Natural killer cell (primary cell): Measurements from ENCODE around the gene KRTAP17-1. TPM values are rescaled to one million over a fixed set of nuclear protein-coding genes. Genes with fewer than 3 reads are reported as not detected.
"Not testable (repeated sequence)": the region's sequence is repeated elsewhere in the genome, so short reads cannot be mapped to it uniquely, and the experiment has no call there.

Experiments used
- ATAC-seq, 3 donors: fragments of 150-1000 bp in 2 of 3; fragments of 200-7000 bp in 1 of 3; cut with Tn5 transposase; 1 replicate in 1 of 3; 2 replicates in 2 of 3; pipeline ENCODE4 v1.10.0; 2021; ENCODE audit warnings: mild to moderate bottlenecking in 2 of 3, moderate library complexity in 2 of 3
- DNase-seq, 2 donors: peaks; one replicate each; pipeline versions ENCODE4 v3.0.0 to v3.0.0-alpha.2; 2013 to 2021; ENCODE audit warnings: mixed read lengths in 1 of 2
- H3K27ac ChIP-seq: one replicate; pipeline ENCODE4 v1.5.1; 2013; ENCODE audit warnings: mild to moderate bottlenecking, low read length
- H3K27me3 ChIP-seq: one replicate; pipeline ENCODE4 v1.6.1; 2013; ENCODE audit warnings: low read length; ENCODE audit not compliant: control insufficient read depth, insufficient read depth
- H3K36me3 ChIP-seq: one replicate; pipeline ENCODE4 v1.6.1; 2013; ENCODE audit warnings: low read length; ENCODE audit not compliant: control insufficient read depth, insufficient read depth
- H3K4me1 ChIP-seq: one replicate; pipeline ENCODE4 v1.6.1; 2013; ENCODE audit warnings: low read length; ENCODE audit not compliant: control insufficient read depth, insufficient read depth
- H3K4me3 ChIP-seq: one replicate; pipeline ENCODE4 v1.5.1; 2013; ENCODE audit warnings: low read length
- H3K9me3 ChIP-seq: one replicate; pipeline ENCODE4 v1.6.1; 2013; ENCODE audit warnings: low read length; ENCODE audit not compliant: control insufficient read depth, insufficient read depth
- H3K27ac Mint-ChIP-seq, 2 donors: one replicate each; pipeline ENCODE4 v1.8.0; 2022; ENCODE audit warnings: mild to moderate bottlenecking in 2 of 2, mixed read lengths in 2 of 2, moderate library complexity in 1 of 2
- H3K27me3 Mint-ChIP-seq, 2 donors: one replicate each; pipeline ENCODE4 v1.8.0; 2022; ENCODE audit warnings: low read depth in 2 of 2, mixed read lengths in 2 of 2
- H3K36me3 Mint-ChIP-seq: one replicate; pipeline ENCODE4 v1.8.0; 2022; ENCODE audit warnings: mixed read lengths
- H3K4me1 Mint-ChIP-seq, 2 donors: one replicate each; pipeline ENCODE4 v1.8.0; 2022; ENCODE audit warnings: mixed read lengths in 2 of 2
- H3K4me3 Mint-ChIP-seq: one replicate; pipeline ENCODE4 v1.8.0; 2022; ENCODE audit warnings: mild to moderate bottlenecking, moderate library complexity, mixed read lengths
- H3K9me3 Mint-ChIP-seq, 2 donors: one replicate each; pipeline ENCODE4 v1.8.0; 2022; ENCODE audit warnings: mixed read lengths in 2 of 2
- WGBS: methylation state at CpG from one replicate; pipeline ENCODE4 v1.1.7; 2013; ENCODE audit warnings: missing lambda C conversion rate; ENCODE audit not compliant: insufficient coverage; 5-methylcytosine and 5-hydroxymethylcytosine counted together
- intact Hi-C: fragments of 100-400 bp; cut with micrococcal nuclease; formaldehyde crosslinking; loops from one replicate; pipeline ENCODE4 v1.14.2; 2022
- total RNA-seq, 4 donors: library from RNA; stranded (reverse); fragments of 120-200 nt in 1 of 4; gene quantifications; one replicate each; pipeline versions ENCODE4 v1.2.3 to v1.2.4, GENCODE V29; 2013 to 2022
- TF ChIP-seq, protein P1 (sequence below): fragments of 200-600 bp; IDR thresholded peaks from one replicate; pipeline ENCODE4 v1.8.0; 2022; ENCODE audit warnings: antibody characterized with exemption

KRTAP17-1 gene
- total RNA-seq, 3 donors from 2014 or later (not counting 1 experiment from before 2014, with no cell fraction given): not detected

DNA sequence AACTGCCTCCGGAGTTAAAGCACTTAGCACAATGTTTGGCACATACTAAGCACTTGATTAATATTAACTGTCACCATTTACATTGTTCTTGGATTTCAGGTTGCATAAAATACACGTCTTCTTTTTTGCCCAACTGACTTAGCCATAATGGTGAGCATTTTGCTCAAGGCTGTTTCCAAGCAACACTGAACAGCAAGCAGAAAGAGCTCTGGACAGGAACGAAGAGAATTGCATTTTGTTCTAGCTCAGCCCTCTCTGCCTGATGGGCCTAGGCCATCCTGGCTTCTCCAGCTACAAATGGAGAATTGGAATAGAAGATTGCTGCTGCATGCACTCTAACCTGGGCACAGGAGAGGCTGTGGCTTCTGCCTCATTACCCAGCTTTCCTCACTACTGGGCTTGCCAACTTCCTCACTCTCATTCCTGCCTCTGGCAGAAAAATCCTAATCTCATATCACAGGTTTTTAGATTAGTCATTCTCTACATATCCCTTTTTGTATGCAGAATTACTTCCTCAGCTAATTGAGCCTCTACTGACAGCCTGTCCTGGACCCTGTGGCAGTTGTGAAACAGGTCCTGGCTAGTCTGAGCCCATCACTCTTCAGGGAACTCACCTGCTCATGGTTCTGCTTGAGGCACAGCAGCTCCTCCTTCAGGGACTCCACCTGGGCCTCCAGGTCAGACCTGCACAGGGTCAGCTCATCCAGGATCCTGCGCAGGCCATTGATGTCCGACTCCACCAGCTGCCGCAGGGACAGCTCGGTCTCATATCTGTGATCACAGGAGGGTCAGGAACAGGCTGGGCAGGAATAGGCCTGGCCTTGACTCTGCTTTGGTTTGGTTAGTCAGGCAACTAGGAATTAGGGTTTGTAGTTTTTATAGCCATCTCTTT lies 32.6 kb upstream of the KRTAP17-1 start:
- no peak for ATAC-seq
- Histone ChIP-seq H3K9me3 (no peaks in the 10 kb centered on the region), H3K4me3 (no peak overlapping the region), H3K4me1 (peaks cover 6% of the 10 kb centered on the region), H3K36me3 (no peaks in the 10 kb centered on the region), H3K27me3 (no peaks in the 10 kb centered on the region), H3K27ac (no peak overlapping the region)
- DNase-seq: no peak
- Mint-ChIP-seq H3K27me3 (peaks cover 10 to 17% of the 10 kb centered on the region in 2 donors), H3K36me3 (peaks cover 4% of the 10 kb centered on the region), H3K4me3 (no peak overlapping the region), H3K9me3 (peaks cover 0 to 3% of the 10 kb centered on the region in 2 donors), H3K4me1 (peaks cover 0 to 3% of the 10 kb centered on the region in 2 donors), H3K27ac (no peak overlapping the region)
- TF ChIP-seq, protein P1, sequence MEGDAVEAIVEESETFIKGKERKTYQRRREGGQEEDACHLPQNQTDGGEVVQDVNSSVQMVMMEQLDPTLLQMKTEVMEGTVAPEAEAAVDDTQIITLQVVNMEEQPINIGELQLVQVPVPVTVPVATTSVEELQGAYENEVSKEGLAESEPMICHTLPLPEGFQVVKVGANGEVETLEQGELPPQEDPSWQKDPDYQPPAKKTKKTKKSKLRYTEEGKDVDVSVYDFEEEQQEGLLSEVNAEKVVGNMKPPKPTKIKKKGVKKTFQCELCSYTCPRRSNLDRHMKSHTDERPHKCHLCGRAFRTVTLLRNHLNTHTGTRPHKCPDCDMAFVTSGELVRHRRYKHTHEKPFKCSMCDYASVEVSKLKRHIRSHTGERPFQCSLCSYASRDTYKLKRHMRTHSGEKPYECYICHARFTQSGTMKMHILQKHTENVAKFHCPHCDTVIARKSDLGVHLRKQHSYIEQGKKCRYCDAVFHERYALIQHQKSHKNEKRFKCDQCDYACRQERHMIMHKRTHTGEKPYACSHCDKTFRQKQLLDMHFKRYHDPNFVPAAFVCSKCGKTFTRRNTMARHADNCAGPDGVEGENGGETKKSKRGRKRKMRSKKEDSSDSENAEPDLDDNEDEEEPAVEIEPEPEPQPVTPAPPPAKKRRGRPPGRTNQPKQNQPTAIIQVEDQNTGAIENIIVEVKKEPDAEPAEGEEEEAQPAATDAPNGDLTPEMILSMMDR: no peak
- intact Hi-C loops: no loop called here
- WGBS: 93% methylated on average over 7 of the region's 7 CpGs

DNA sequence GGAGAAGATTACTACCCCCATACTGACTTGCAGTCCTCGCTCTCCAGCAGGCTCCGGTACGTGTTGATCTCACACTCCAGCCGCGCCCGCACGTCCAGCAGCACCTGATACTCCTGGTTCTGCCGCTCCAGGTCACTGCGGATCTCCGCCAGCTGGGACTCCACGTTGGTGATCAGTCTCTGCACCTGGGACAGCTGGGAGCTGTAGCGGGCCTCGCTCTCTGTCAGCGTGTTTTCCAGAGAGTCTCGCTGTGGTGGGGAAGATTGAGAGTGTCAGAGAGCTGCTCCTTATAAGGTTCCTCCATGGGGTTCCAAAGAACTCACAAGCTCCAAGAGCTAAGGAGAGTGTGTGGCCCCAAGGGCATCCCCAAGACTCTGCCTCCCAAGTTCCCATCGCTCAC lies 30.9 kb upstream of the KRTAP17-1 start:
- ATAC-seq, intact Hi-C loops, H3K27me3 ChIP-seq, H3K4me3 Mint-ChIP-seq, H3K27ac Mint-ChIP-seq, H3K9me3 Mint-ChIP-seq, H3K9me3 ChIP-seq, H3K27ac ChIP-seq, DNase-seq, H3K4me1 Mint-ChIP-seq, H3K27me3 Mint-ChIP-seq, H3K36me3 ChIP-seq, H3K4me3 ChIP-seq: not testable (repeated sequence)
- H3K36me3 Mint-ChIP-seq: peaks cover 12% of the 10 kb centered on the region
- WGBS: 97% methylated on average over 16 of the region's 16 CpGs
- H3K4me1 ChIP-seq: peaks cover 11% of the 10 kb centered on the region

DNA sequence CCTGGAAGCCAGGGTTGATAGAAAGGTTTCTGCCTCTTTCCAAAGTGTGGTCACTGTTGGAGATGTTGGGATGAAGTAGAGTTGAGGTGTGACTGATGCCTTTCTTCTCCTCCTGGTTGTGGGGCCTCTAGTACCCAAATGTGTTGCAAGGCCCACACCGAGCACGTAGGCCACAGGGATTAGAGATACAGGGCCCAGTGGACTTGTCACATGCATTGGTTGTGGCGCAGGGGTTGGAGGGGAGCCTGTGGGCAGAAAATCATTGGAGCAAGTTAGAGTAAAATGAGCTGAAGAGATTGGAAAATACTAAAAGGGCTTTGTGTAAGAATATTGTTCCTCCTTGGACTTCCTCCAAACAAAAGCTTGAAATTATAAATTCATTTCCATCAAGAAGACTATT lies 30.5 kb upstream of the KRTAP17-1 start:
- H3K9me3 Mint-ChIP-seq: peaks cover 0 to 5% of the 10 kb centered on the region in 2 donors
- no peaks in the 10 kb centered on the region for H3K36me3 ChIP-seq
- peaks cover 0 to 4% of the 10 kb centered on the region in 2 donors for H3K27me3 Mint-ChIP-seq
- H3K4me3 ChIP-seq: no peak overlapping the region
- H3K4me3 Mint-ChIP-seq: no peak overlapping the region
- H3K27me3 ChIP-seq: no peaks in the 10 kb centered on the region
- TF ChIP-seq, protein P1: no peak
- no peak for DNase-seq
- H3K4me1 Mint-ChIP-seq: peaks cover 12 to 14% of the 10 kb centered on the region in 2 donors
- peaks cover 9% of the 10 kb centered on the region for H3K9me3 ChIP-seq
- intact Hi-C loops: no loop called here
- 94% methylated on average over 3 of the region's 3 CpGs for whole genome bisulfite sequencing
- H3K27ac ChIP-seq: no peak overlapping the region
- ATAC-seq: no peak
- no peak overlapping the region for H3K27ac Mint-ChIP-seq
- H3K36me3 Mint-ChIP-seq: peaks cover 12% of the 10 kb centered on the region
- peaks cover 14% of the 10 kb centered on the region for H3K4me1 ChIP-seq

GRCh38 chr17:41343029-41343428 lies 27.5 kb upstream of the KRTAP17-1 start:
- peaks cover 9% of the 10 kb centered on the region for H3K9me3 ChIP-seq
- H3K36me3 Mint-ChIP-seq: peaks cover 12% of the 10 kb centered on the region
- H3K4me3 Mint-ChIP-seq: no peak overlapping the region
- H3K27me3 Mint-ChIP-seq: peaks cover 0 to 6% of the 10 kb centered on the region in 2 donors
- peaks cover 36 to 38% of the 10 kb centered on the region in 2 donors for H3K4me1 Mint-ChIP-seq
- H3K36me3 ChIP-seq: no peaks in the 10 kb centered on the region
- peaks cover 32% of the 10 kb centered on the region for H3K4me1 ChIP-seq
- WGBS: 95% methylated on average over 3 of the region's 3 CpGs
- no peaks in the 10 kb centered on the region for H3K27me3 ChIP-seq
- H3K4me3 ChIP-seq: no peak overlapping the region
- no peak overlapping the region for H3K27ac Mint-ChIP-seq
- H3K9me3 Mint-ChIP-seq: peaks cover 0 to 5% of the 10 kb centered on the region in 2 donors
- intact Hi-C loops: no loop called here
- DNase-seq (no peak), ATAC-seq (no peak)
- TF ChIP-seq, protein P1: no peak
- H3K27ac ChIP-seq: no peak overlapping the region
